Liver (tissue), 9 donors: ENCODE data around the gene ZBTB6. TPM values are rescaled to one million over a fixed set of nuclear protein-coding genes. Genes with fewer than 3 reads are reported as not detected.
A peak's percentile ranks its signal among the peaks of the same experiment; 100 is the strongest.

ENCODE experiments used
- DNase-seq: peaks from one replicate; pipeline ENCODE4 v3.0.0-alpha.2; 2017; ENCODE audit warnings: low spot score
- H3K27ac ChIP-seq, 2 donors: one replicate each; pipeline ENCODE4 v1.7.0; 2013; ENCODE audit warnings: inconsistent platforms in 2 of 2, low read length in 2 of 2, control low read depth in 1 of 2, low read depth in 1 of 2, mild to moderate bottlenecking in 1 of 2
- H3K27me3 ChIP-seq, 4 donors: one replicate each; pipeline versions ENCODE4 v1.6.1 to v1.7.0; 2013; ENCODE audit warnings: low read length in 3 of 4, inconsistent platforms in 1 of 4, mild to moderate bottlenecking in 1 of 4, moderate library complexity in 1 of 4; ENCODE audit not compliant: control insufficient read depth in 4 of 4, insufficient read depth in 4 of 4
- H3K36me3 ChIP-seq, 4 donors: one replicate each; pipeline versions ENCODE4 v1.6.1 to v1.7.0; 2013; ENCODE audit warnings: low read length in 3 of 4, mild to moderate bottlenecking in 3 of 4, low read depth in 1 of 4, moderate library complexity in 1 of 4; ENCODE audit not compliant: control insufficient read depth in 4 of 4, insufficient read depth in 3 of 4
- H3K4me1 ChIP-seq, 4 donors: one replicate each; pipeline versions ENCODE4 v1.6.1 to v1.7.0; 2013; ENCODE audit warnings: low read length in 3 of 4, mild to moderate bottlenecking in 3 of 4, moderate library complexity in 1 of 4; ENCODE audit not compliant: control insufficient read depth in 4 of 4, insufficient read depth in 4 of 4
- H3K4me3 ChIP-seq, 3 donors: one replicate each; pipeline versions ENCODE4 v1.6.1 to v1.7.0; 2013; ENCODE audit warnings: low read length in 3 of 3, control low read depth in 1 of 3, low read depth in 1 of 3, mild to moderate bottlenecking in 1 of 3
- H3K9ac ChIP-seq, 2 donors: one replicate each; pipeline ENCODE4 v1.7.0; 2013; ENCODE audit warnings: low read length in 2 of 2, mild to moderate bottlenecking in 2 of 2, moderate library complexity in 2 of 2, control low read depth in 1 of 2, low read depth in 1 of 2
- H3K9me3 ChIP-seq, 4 donors: one replicate each; pipeline versions ENCODE4 v1.6.1 to v1.7.0; 2013; ENCODE audit warnings: low read length in 3 of 4; ENCODE audit not compliant: control insufficient read depth in 4 of 4
- ATF3 ChIP-seq: IDR thresholded peaks from 2 replicates; pipeline ENCODE4 v1.6.1; 2016; ENCODE audit warnings: antibody characterized with exemption
- EGR1 ChIP-seq, 2 donors: IDR thresholded peaks; 2 replicates each; pipeline ENCODE4 v1.6.1; 2016 to 2018; ENCODE audit warnings: antibody characterized with exemption in 2 of 2, low read depth in 2 of 2
- FOXA1 ChIP-seq: IDR thresholded peaks from 2 replicates; pipeline ENCODE4 v1.6.1; 2016; ENCODE audit warnings: antibody characterized with exemption
- FOXA2 ChIP-seq: IDR thresholded peaks from 2 replicates; pipeline ENCODE4 v1.6.1; 2016; ENCODE audit warnings: antibody characterized with exemption
- GABPA ChIP-seq, 2 donors: IDR thresholded peaks in 1 of 2; conservative IDR thresholded peaks in 1 of 2; 2 replicates each; pipeline ENCODE4 v1.6.1; 2016; ENCODE audit warnings: antibody characterized with exemption in 2 of 2, mild to moderate bottlenecking in 1 of 2, moderate library complexity in 1 of 2
- HNF4A ChIP-seq, 2 donors: conservative IDR thresholded peaks; 2 replicates each; pipeline ENCODE4 v1.6.1; 2016; ENCODE audit warnings: antibody characterized with exemption in 2 of 2, mild to moderate bottlenecking in 2 of 2
- HNF4G ChIP-seq: IDR thresholded peaks from 2 replicates; pipeline ENCODE4 v1.6.1; 2016; ENCODE audit warnings: antibody characterized with exemption
- JUND ChIP-seq, 2 donors: IDR thresholded peaks; 2 replicates each; pipeline ENCODE4 v1.6.1; 2016; ENCODE audit warnings: antibody characterized with exemption in 2 of 2
- RAD21 ChIP-seq, 2 donors: IDR thresholded peaks; 2 replicates each; pipeline ENCODE4 v1.6.1; 2016; ENCODE audit warnings: antibody characterized with exemption in 2 of 2, mild to moderate bottlenecking in 2 of 2
- RXRA ChIP-seq, 2 donors: IDR thresholded peaks; 2 replicates each; pipeline ENCODE4 v1.6.1; 2017 to 2018; ENCODE audit warnings: antibody characterized with exemption in 2 of 2, mild to moderate bottlenecking in 1 of 2
- SP1 ChIP-seq: IDR thresholded peaks from 2 replicates; pipeline ENCODE4 v1.6.1; 2018; ENCODE audit warnings: antibody characterized with exemption, mild to moderate bottlenecking
- TAF1 ChIP-seq: conservative IDR thresholded peaks from 2 replicates; pipeline ENCODE4 v1.6.1; 2016; ENCODE audit warnings: antibody characterized with exemption, mild to moderate bottlenecking
- YY1 ChIP-seq: IDR thresholded peaks from 2 replicates; pipeline ENCODE4 v1.6.1; 2016; ENCODE audit warnings: antibody characterized with exemption, mild to moderate bottlenecking
- WGBS: extraction: QIAGEN DNeasy Blood & Tissue Kit; methylation state at CpG from one replicate; pipeline ENCODE4 v1.1.7; 2013; 5-methylcytosine and 5-hydroxymethylcytosine counted together
- polyA plus RNA-seq, 2 donors: library from polyadenylated mRNA; stranded (reverse) in 1 of 2; unstranded in 1 of 2; fragments of 200-250 nt in 1 of 2; fragments of >200 nt in 1 of 2; fragmentation: Nextera tagmentation in 1 of 2; extraction: Ambion mirVana in 1 of 2; gene quantifications; one replicate each; pipeline versions ENCODE4 v1.2.1 to v1.2.3, GENCODE V29; 2013 to 2015
- total RNA-seq, 2 donors: library from RNA; depleted of rRNA; stranded (reverse); fragments of >200 nt; gene quantifications; one replicate each; pipeline ENCODE4 v1.2.3, GENCODE V29; 2014
- TF ChIP-seq, protein P1 (sequence below): fragments of 150-350 bp; IDR thresholded peaks from 2 replicates; pipeline ENCODE4 v1.5.1; 2017; ENCODE audit warnings: improper control_type of control experiment, low read depth, low read length; ENCODE audit not compliant: missing input control
- TF ChIP-seq, protein P2 (sequence below): IDR thresholded peaks from 2 replicates; pipeline ENCODE4 v1.6.1; 2016; ENCODE audit warnings: antibody characterized with exemption
- TF ChIP-seq, protein P3 (sequence below): IDR thresholded peaks from 2 replicates; pipeline ENCODE4 v1.6.1; 2016; ENCODE audit warnings: antibody characterized with exemption, mild to moderate bottlenecking
- donor health status: healthy.
- donor health status: healthy.
- donor health status: healthy.
- donor health status: healthy.
- donor health status: healthy.

Gene ZBTB6
- total and polyA plus RNA-seq, 4 donors, result 0.92 to 7.1 (median 3.3) TPM

GRCh38 chr9:122944960-122945888 lies 32.1 kb upstream of the ZBTB6 start:
- DNase-seq, result no peak
- 88% methylated on average over 4 of the region's 4 CpGs for WGBS
- Histone ChIP-seq H3K27me3 (no peaks in the 10 kb centered on the region), H3K9me3 (no peaks in the 10 kb centered on the region), H3K9ac (no peak overlapping the region), H3K36me3 (peaks cover 0 to 7% (median 0%) of the 10 kb centered on the region in 4 donors), H3K4me3 (no peak overlapping the region), H3K27ac (no peak overlapping the region), H3K4me1 (peaks cover 2 to 33% (median 11%) of the 10 kb centered on the region in 4 donors)
- TF ChIP-seq, protein P1, sequence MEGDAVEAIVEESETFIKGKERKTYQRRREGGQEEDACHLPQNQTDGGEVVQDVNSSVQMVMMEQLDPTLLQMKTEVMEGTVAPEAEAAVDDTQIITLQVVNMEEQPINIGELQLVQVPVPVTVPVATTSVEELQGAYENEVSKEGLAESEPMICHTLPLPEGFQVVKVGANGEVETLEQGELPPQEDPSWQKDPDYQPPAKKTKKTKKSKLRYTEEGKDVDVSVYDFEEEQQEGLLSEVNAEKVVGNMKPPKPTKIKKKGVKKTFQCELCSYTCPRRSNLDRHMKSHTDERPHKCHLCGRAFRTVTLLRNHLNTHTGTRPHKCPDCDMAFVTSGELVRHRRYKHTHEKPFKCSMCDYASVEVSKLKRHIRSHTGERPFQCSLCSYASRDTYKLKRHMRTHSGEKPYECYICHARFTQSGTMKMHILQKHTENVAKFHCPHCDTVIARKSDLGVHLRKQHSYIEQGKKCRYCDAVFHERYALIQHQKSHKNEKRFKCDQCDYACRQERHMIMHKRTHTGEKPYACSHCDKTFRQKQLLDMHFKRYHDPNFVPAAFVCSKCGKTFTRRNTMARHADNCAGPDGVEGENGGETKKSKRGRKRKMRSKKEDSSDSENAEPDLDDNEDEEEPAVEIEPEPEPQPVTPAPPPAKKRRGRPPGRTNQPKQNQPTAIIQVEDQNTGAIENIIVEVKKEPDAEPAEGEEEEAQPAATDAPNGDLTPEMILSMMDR, result no peak
- TF ChIP-seq, protein P2, sequence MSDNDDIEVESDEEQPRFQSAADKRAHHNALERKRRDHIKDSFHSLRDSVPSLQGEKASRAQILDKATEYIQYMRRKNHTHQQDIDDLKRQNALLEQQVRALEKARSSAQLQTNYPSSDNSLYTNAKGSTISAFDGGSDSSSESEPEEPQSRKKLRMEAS, result no peak
- TF ChIP-seq FOXA1, result no peak
- TF ChIP-seq HNF4A (conservative IDR thresholded peaks at IDR 0.05), result no peak
- TF ChIP-seq RAD21 (IDR thresholded peaks at IDR 0.05), result no peak
- TF ChIP-seq JUND (IDR thresholded peaks at IDR 0.05), result no peak
- no peak for TF ChIP-seq HNF4G
- TF ChIP-seq, protein P3, sequence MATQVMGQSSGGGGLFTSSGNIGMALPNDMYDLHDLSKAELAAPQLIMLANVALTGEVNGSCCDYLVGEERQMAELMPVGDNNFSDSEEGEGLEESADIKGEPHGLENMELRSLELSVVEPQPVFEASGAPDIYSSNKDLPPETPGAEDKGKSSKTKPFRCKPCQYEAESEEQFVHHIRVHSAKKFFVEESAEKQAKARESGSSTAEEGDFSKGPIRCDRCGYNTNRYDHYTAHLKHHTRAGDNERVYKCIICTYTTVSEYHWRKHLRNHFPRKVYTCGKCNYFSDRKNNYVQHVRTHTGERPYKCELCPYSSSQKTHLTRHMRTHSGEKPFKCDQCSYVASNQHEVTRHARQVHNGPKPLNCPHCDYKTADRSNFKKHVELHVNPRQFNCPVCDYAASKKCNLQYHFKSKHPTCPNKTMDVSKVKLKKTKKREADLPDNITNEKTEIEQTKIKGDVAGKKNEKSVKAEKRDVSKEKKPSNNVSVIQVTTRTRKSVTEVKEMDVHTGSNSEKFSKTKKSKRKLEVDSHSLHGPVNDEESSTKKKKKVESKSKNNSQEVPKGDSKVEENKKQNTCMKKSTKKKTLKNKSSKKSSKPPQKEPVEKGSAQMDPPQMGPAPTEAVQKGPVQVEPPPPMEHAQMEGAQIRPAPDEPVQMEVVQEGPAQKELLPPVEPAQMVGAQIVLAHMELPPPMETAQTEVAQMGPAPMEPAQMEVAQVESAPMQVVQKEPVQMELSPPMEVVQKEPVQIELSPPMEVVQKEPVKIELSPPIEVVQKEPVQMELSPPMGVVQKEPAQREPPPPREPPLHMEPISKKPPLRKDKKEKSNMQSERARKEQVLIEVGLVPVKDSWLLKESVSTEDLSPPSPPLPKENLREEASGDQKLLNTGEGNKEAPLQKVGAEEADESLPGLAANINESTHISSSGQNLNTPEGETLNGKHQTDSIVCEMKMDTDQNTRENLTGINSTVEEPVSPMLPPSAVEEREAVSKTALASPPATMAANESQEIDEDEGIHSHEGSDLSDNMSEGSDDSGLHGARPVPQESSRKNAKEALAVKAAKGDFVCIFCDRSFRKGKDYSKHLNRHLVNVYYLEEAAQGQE, result no peak
- TF ChIP-seq YY1, result no peak
- TF ChIP-seq RXRA (IDR thresholded peaks at IDR 0.05), result no peak
- no peak for TF ChIP-seq ATF3

DNA sequence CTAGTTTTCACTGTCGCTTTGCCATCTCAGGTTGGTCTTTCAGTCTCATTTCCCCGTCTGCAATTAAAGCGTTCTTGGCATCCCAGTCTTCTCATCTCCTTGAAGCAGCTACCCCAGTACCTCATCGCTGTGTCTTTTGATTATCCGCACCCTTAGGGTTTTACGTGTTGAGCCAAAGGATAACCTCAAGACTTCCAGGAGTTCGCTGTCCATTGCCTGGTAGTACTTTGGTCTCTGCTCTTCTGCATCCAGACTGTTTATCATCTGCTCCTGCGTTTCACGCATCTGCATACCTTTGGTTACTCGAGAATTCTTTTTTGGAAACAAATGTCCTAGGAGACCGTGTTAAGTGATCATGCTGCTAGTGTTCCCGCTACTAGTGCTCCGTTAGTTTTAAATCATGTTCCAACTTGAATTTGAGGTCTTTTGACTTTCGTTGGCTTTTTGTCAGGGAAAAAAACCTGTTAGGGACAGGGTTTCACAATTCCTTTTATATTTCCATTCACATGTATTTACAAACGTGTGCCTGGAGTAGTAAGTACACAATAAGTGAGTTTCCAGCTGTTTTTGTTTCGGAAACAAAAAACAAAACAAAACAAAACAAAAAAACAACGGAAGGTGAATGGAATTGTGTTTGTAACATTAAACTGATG lies 28.6 kb upstream of the ZBTB6 start:
- 6% methylated on average over 17 of the region's 17 CpGs for WGBS
- H3K9me3 ChIP-seq, result no peaks in the 10 kb centered on the region
- DNase-seq, result peak; percentile 39
- peak overlapping the region; percentile 90 to 92 for H3K9ac ChIP-seq
- peaks cover 0 to 26% (median 11%) of the 10 kb centered on the region in 4 donors for H3K4me1 ChIP-seq
- no peaks in the 10 kb centered on the region for H3K27me3 ChIP-seq
- H3K4me3 ChIP-seq, result peak overlapping the region; percentile 90 to 98 (median 93)
- peaks cover 0 to 17% (median 2%) of the 10 kb centered on the region in 4 donors for H3K36me3 ChIP-seq
- H3K27ac ChIP-seq, result peak overlapping the region; percentile 74 to 84
- TF ChIP-seq FOXA2, result peak; percentile 11
- no peak for TF ChIP-seq SP1
- TF ChIP-seq HNF4A (conservative IDR thresholded peaks at IDR 0.05), result peak in 1 of 2 donors; percentile 27
- TF ChIP-seq GABPA (IDR thresholded peaks at IDR 0.05 in 1 of 2, conservative IDR thresholded peaks at IDR 0.05 in 1 of 2), result no peak
- TF ChIP-seq, protein P3, result peak; percentile 98
- TF ChIP-seq, protein P1, result no peak
- TF ChIP-seq TAF1, result no peak
- no peak for TF ChIP-seq HNF4G
- peak in 1 of 2 donors; percentile 36 for TF ChIP-seq EGR1 (IDR thresholded peaks at IDR 0.05; ENCODE audit: low read depth in 2 of 2)
- TF ChIP-seq ATF3, result no peak
- no peak for TF ChIP-seq FOXA1
- TF ChIP-seq YY1, result no peak
